HL-60/S4 treated with retinoic acid at 250 ng/mL for 4 days and 3 days (cell line): ENCODE measurements around the gene SMCO2.

Source experiments
- in situ Hi-C: fragments of 300-500 bp; cut with MboI; formaldehyde crosslinking; loops from 2 replicates; pipeline ENCODE4 v1.7.0; 2022; ENCODE audit warnings: low sequenced_read_pairs

The SMCO2 gene

GRCh38 chr12:27497446-27497845, 50.9 kb downstream of the SMCO2 start:
- in situ Hi-C loops, result no loop called here

DNA sequence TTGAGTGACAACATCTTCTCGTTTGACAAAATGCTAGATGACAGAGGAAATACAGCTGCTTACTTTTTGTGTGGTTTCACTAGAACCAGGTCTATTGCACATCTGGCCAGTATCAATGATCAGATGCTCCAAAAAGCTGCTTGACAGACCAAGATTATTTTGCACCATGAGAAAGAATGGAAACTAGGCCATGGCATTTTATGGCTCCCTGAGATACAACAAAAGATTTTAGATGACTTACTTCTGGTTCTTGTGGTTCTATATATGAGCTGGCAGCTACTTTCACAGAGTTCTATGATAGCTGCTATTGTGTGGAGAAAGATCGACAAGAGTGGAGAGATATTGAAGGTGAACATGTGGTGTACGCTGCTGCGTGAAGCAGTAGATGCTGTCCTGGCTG, 51.6 kb downstream of the SMCO2 start:
- in situ Hi-C loops, result no loop called here

DNA sequence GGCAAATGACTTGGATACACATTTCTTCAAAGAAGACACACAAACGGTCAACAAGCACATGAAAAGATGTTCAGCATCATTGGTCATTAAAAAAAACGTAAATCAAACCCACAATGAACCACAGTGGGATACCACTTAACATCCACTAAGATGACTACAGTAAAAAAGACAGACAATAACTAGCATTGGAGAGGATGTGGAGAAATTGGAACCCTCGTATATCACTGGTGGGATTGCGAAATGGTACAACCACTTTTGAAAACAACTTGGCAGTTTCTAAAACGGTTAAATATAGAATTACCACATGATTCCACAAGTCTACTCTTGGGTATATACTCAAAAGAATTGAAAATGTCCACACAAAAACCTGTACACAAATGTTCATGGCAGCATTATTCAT, 52.2 kb downstream of the SMCO2 start:
- in situ Hi-C loops, result no loop called here

GRCh38 chr12:27499377-27499776, 52.8 kb downstream of the SMCO2 start:
- in situ Hi-C loops, result no loop called here

GRCh38 chr12:27500546-27500945, 54.0 kb downstream of the SMCO2 start:
- in situ Hi-C loops, result no loop called here

- in situ Hi-C loops, result no loop called here
Measured at GRCh38 chr12:27502021-27502435, 55.5 kb downstream of the SMCO2 start.

GRCh38 chr12:27504507-27504906, 58.0 kb downstream of the SMCO2 start:
- in situ Hi-C loops, result no loop called here

- in situ Hi-C loops, result no loop called here
Measured at GRCh38 chr12:27505109-27505508, 58.6 kb downstream of the SMCO2 start.

- in situ Hi-C loops, result no loop called here
Measured at GRCh38 chr12:27505761-27506160, 59.2 kb downstream of the SMCO2 start.

GRCh38 chr12:27506645-27507189, 60.2 kb downstream of the SMCO2 start:
- in situ Hi-C loops, result no loop called here

GRCh38 chr12:27508736-27509431, 62.3 kb downstream of the SMCO2 start:
- in situ Hi-C loops, result no loop called here

GRCh38 chr12:27511031-27511722, 64.6 kb downstream of the SMCO2 start:
- in situ Hi-C loops, result no loop called here

DNA sequence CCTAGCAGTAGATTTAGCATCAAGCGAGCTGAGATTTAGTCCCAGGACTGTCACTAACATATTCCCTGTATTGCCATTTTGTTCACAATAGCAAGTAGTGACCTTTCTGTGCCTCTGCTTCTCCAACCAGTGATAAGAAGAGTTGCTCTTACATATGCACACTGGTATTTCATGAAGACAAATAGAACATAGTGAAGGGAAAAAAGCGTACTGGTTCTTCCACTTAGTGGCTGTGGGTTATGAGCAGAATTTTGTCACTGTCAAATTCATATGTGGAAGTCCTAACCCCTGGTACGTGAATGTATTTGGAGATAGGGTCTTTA, 65.1 kb downstream of the SMCO2 start:
- in situ Hi-C loops, result no loop called here

- in situ Hi-C loops, result no loop called here
Measured at GRCh38 chr12:27513155-27513824, 66.8 kb downstream of the SMCO2 start.

- in situ Hi-C loops, result no loop called here
Measured at GRCh38 chr12:27515671-27516070, 69.1 kb downstream of the SMCO2 start.

DNA sequence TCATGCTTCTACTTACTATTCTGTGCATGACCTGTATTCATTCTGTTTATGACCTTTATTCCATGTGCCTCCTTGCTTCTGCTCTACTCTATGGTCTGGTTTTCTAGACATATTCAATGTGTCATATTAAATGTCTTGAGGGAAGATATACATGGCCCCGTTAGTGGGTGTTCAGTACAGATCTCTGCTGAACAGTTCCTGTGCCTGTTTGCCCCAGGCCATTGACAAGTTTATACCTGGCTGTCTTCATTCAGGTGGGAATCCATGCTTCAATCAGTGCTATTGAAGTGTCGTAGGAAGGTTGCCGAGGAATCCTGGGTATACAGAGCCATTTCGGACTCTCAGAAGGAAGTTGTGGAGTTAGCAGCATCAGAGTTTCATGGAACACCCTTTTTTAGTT, 70.1 kb downstream of the SMCO2 start:
- in situ Hi-C loops, result no loop called here

GRCh38 chr12:27517546-27517945, 71.0 kb downstream of the SMCO2 start:
- in situ Hi-C loops, result no loop called here

GRCh38 chr12:27517961-27518665, 71.6 kb downstream of the SMCO2 start:
- in situ Hi-C loops, result no loop called here

- in situ Hi-C loops, result no loop called here
Measured at GRCh38 chr12:27521066-27521465, 74.5 kb downstream of the SMCO2 start.

GRCh38 chr12:27521981-27522380, 75.4 kb downstream of the SMCO2 start:
- in situ Hi-C loops, result no loop called here

DNA sequence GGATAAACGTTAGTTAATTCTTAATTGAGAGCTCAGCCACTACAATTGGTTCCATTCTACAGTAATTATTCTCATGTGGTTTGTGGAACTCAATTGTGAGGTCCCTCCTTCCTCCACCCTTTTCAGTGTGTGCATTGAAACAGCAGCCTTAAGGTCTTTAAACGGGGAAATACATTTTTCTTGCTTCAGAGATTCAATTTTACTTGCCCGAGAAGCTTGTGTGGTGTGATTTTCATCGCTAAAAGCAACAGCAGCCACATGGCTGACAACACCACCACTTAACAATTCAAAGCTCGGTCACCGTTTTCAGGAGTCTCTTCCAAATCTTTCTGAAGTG, 76.7 kb downstream of the SMCO2 start:
- in situ Hi-C loops, result no loop called here
